Islet precursor cell (in vitro differentiated cells): ENCODE data around the gene RNLS.

Experiments used
- DNase-seq: peaks from one replicate; pipeline ENCODE4 v3.0.0-alpha.2; 2018

RNLS gene

DNA sequence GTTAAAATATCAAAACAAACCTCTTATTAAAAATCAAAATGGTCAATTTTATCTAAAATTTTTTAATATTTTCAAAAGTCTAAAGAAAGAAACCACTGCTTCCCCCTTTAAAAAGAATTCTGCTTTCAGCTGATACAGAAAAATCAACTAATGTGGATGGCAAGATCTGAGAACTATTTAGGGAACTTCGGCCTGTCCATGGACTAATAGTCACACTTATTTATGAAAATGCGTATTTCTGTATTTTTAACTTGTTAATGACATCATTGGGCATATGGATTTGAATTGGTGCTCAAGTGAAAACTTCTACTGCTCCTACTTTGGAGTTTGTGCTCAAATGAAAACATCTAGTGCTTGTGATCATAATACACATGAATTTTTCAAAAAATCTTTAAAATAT is 31.9 kb downstream of the RNLS start:
- DNase-seq: no peak

DNA sequence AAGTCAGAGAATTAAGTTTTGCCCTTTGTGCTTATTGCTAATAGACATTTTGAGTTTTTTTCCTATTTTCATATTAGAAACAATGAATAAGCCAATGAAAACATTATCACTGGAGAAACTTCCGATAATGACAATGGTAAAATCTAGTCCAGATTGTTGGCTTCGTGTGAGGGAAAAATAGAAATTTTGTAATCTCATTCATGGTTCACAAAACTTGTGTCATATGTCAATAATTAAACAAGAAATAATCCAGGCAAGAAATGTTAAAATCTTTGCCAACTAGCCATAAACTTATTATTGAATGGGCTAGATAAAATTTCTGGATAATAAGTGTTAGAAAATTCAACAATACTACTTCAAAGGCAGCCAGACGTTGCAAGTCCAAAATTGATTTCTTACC is 36.6 kb downstream of the RNLS start:
- no peak for DNase-seq

GRCh38 chr10:88545359-88545758 is 37.8 kb downstream of the RNLS start:
- no peak for DNase-seq

GRCh38 chr10:88544140-88544870 is 38.8 kb downstream of the RNLS start:
- no peak for DNase-seq

GRCh38 chr10:88542522-88542921 is 40.6 kb downstream of the RNLS start:
- no peak for DNase-seq

- no peak for DNase-seq
These were observed 41.9 kb downstream of the RNLS start for GRCh38 chr10:88541116-88541626.

DNA sequence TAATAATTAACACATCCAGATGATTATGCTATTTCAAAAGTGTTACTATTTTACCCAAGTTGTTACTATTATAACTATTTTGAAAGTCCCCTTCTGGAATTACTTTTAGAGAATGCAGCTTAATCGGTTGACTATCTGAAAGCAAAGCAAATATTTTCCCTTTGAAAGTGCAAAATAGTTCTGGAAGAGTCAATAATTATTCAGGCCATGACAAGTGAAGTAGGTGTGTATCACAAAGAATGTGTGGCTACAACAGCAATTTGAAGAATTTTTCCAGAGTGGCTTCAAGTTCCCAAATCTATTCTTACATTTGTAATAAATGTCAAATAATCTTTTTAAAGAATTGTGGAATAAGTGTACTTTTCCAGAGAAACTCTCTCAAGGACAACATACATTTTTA is 42.8 kb downstream of the RNLS start:
- DNase-seq: no peak

DNA sequence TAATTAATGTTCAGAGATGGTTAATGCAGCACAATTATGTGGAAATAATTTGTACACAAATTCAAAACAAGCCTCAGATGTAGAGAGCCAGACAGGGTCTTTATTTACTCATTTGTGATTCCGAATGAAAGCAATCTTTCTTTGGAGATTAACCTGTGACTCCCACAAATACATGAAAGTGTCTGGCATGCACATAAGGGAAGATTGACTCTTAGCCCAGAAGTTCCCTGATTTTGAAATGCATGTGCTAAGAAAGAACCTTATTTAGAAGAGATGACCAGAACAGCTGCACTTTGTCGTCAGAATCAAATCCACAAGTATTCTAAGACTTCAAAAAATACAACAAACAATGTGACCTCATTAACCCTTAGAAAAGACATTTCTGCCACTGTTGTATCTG is 45.1 kb downstream of the RNLS start:
- no peak for DNase-seq

DNA sequence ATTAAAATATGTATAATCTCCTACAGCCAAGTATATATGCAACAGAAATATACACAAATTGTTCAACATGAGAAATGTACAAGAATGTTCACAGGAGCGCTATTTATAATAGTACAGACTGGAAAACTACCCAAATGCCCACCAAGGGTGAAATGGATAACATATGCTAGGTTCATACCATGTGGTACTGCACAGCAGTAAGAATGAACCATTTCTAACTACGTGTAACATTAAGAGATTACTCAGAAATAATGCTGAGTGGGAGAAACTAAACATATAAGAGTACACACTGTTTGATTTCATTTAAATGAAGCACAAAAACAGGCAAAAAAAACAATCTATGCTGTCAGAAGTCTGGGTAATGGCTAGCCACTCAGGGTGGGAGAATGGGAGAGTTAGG is 45.8 kb downstream of the RNLS start:
- no peak for DNase-seq

- no peak for DNase-seq
These were observed 46.7 kb downstream of the RNLS start for GRCh38 chr10:88536437-88536836.

- no peak for DNase-seq
These were observed 48.9 kb downstream of the RNLS start for GRCh38 chr10:88534072-88534665.

- DNase-seq: no peak
These were observed 51.6 kb downstream of the RNLS start for GRCh38 chr10:88531392-88532052.

- no peak for DNase-seq
These were observed 52.3 kb downstream of the RNLS start for GRCh38 chr10:88530629-88531391.

GRCh38 chr10:88530093-88530492 is 53.0 kb downstream of the RNLS start:
- no peak for DNase-seq

GRCh38 chr10:88528806-88529570 is 54.1 kb downstream of the RNLS start:
- no peak for DNase-seq

DNA sequence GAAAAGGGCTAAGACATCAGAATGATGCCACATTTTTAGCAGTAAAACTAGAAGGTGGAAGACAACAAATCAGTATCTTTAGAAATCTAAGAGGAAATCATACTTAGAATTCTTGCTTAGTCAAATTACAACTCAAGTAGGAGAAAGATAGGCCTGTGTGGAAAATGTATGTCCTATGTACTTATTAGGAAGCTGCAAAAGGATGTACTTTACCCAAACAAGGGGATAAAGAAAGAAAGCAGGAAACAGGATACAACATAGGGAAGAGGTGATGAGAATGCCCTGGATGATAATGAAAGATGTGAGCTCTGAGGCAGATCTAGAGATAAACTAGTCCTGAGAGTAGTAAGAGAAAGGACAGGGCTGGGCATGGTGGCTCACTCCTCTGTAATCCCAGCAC is 54.9 kb downstream of the RNLS start:
- no peak for DNase-seq

DNA sequence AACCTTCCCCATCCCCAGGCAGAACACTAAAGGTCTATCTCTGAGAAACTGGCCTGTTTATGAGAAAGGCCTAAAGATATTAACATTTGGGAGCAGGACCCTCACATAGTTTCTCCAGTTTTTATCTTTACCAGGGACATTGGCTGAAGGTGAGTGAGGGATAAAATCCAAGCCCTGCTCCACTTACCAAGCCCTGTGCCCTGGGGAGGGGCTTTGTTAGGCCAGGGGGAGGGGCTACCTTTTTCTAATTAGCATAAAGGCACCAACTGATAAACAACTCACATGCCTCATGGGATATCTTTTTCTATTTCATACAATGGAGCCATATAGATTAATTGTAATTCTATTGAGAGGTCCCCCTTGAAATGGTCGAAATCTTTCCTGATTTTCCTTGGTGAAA is 55.9 kb downstream of the RNLS start:
- DNase-seq: no peak

- no peak for DNase-seq
These were observed 56.5 kb downstream of the RNLS start for GRCh38 chr10:88526501-88527105.

- no peak for DNase-seq
These were observed 57.6 kb downstream of the RNLS start for GRCh38 chr10:88525371-88526069.

DNA sequence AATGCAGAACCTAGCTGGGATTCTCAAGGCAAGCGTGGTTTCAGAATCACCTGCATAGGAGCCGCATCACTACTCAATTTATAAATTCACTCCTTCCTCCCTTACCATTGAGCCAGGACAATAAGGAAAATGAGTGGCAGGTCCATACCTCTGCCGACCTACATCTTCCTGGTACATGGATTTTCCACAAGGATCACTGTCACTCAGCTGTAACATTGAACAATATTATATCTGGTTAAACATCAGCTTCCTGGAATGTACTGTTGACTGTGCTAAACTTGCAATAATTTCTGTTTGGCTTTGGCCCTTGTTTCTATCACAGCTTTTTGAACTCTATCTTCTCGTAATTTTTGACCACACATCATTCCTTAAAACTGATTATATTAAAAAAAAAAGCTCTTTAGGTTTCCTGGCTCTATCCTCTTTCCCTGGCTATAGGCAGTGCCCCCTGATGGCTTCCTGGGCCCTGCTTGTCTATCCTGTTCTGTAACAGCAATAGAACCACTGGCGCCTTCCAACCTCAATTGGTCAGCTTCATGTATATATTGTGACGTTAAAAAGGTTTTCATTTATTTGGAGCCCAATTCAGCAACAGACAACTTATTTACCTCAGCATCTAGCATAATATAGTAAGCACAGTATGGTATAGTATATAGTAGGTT is 59.2 kb downstream of the RNLS start:
- DNase-seq: no peak

DNA sequence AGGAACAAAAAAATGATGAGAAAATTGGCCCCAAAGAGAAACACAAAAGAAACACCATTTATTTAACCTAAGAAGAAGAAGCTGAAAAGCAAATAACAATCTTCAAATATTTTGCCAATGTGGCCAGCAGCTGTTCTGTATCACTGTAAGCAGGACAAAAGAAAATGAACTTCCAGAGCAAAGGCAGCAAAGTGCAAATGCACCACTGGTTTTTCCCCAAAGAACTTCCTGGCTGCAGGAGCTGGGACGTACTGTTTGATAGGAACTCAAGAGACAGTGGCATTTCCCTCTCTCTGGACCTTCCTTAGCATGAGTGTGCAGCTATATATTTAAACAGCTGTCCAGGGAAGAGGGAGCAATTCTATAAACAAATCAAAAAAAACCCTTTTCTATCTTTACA is 60.4 kb downstream of the RNLS start:
- no peak for DNase-seq
